DMS 273 treated with DMSO at 0.1 percent for 48 hours (cell line): ENCODE measurements around the gene DCHS2.

Source experiments
- DNase-seq: peaks from one replicate; lab custom pipeline; 2025; lab: John Stamatoyannopoulos, UW

The DCHS2 gene

GRCh38 chr4:154319736-154320135 is 171.9 kb downstream of the DCHS2 start:
- DNase-seq: no peak

DNA sequence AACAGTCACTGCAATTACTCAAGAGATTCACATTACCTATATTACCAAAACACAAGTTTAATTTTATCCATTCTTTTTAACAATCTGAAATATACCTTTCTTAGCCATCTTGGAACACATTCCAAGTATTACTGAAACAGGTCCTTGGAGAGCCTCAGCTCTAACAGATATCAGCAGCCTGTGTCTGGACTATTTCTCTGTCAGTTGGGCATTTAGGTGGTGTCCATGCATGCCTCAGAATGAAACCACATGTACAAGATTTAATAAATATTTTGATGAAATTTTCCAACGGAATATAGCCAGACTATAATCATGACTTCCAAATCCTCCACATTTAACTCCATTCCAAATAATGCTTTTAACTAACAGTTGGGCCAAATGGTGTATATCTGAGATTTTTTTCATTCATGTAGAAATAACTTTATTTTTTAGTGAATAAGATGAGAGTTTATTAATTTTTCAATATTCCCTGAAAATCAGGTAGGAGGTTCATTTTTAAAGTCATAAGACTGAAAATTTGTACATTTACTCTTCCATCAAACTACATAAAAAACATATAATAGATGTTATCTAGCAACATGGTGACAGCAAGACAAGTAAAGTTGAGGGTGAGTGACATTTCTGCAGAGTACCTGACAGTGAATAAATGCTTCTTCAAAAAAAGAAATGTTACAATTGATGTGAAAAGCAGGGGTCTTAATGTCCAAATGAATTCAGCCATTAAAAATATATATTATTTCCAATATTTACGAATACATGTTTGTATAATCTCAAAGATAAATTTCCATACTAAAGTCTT is 174.2 kb downstream of the DCHS2 start:
- no peak for DNase-seq

DNA sequence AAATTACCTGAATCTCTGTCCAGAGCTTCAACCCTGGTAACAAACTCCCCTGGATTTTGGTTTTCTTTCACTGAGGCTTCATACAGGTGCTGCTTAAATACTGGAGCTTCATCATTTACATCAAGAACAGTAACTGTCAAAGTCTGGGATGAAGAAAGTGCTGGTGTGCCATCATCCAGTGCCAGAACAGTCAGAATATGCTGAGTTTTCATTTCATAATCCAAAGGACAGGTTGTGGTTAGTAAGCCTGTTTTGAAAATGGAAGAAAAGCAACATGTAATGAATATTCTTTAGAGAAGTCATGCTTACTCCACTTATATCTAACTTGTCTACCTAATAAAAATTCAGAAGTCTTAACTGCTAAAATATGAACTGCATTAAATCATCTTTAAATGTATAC is 175.9 kb downstream of the DCHS2 start:
- no peak for DNase-seq

GRCh38 chr4:154314248-154314647 is 177.4 kb downstream of the DCHS2 start:
- DNase-seq: no peak

GRCh38 chr4:154313004-154313585 is 178.5 kb downstream of the DCHS2 start:
- DNase-seq: no peak

- no peak for DNase-seq
These were observed 179.4 kb downstream of the DCHS2 start for GRCh38 chr4:154312246-154312645.

DNA sequence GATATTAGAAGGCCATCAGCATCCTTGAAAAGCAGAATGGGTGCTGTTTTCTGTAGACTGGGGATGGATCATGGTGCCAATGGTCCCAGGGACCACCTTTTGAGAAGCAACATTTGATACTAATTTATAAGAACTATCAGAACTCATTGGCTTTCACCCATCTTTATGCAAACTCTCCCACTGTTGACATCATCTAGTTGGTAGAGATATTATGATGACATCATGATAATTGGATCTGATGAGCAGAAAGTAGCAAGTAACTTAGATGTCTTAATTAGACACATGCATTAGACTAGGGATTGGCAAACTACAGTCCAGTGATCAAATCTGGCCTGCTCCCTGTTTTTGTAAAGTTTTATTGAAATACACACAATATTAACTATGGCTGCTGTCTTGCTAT is 181.0 kb downstream of the DCHS2 start:
- no peak for DNase-seq

DNA sequence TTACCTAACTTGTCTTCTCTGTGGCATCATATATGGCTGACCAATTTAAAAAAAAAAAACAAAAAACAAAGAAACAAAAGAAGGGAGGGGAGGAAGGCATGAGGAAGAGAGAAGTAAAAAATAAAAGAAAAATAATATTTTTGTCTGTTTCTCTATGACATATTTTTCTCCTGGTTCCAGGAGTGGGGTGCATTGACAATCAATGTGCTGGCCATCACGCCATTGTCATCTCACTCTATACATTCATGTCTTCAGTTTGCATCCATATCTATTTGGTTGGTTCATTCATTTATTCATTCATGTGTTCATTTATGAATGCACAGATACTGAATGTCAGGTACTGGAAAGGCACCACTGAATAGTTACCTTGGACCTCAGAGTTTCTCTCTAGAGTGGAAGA is 183.4 kb downstream of the DCHS2 start:
- DNase-seq: no peak

- DNase-seq: no peak
These were observed 184.1 kb downstream of the DCHS2 start for GRCh38 chr4:154307451-154307850.

- no peak for DNase-seq
These were observed 186.0 kb downstream of the DCHS2 start for GRCh38 chr4:154305616-154306015.

DNA sequence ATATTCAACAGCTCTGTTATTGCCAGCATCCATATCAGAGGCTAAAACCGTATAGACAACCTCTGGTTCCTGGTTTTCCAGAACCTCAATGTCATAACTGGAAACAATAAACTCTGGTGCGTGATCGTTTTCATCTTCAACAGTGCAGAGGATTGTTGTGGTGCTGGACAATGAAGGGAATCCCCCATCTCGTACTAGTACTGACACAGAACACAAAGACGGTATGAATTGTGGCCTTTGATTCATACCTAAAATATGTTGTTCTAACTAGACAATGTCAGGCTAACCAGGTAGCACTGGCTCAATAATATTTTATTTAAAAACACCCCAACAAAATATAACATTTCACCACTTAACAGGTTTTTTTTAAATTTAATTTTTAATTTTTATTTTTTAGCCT is 186.9 kb downstream of the DCHS2 start:
- DNase-seq: no peak

GRCh38 chr4:154294652-154295350 is 196.8 kb downstream of the DCHS2 start:
- no peak for DNase-seq

GRCh38 chr4:154293427-154293826 is 198.2 kb downstream of the DCHS2 start:
- no peak for DNase-seq

DNA sequence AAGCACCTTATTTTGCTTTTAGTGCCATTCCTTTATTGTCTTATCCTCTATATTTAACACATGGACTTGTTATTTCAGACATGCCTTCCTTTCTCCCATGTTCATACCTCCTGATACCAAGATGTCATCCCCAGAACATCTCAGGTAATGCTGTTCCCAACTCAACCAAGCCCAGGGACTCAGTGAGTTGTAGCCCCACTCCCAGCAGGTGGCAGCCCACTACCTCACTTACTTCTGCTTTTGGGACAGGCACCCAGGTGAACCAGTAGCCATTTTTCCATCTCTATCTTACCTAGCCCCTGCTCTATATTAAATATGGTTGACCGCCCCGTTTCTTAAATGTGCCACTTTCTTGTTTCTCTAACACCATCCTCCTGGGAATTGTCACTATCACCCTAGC is 199.0 kb downstream of the DCHS2 start:
- no peak for DNase-seq

DNA sequence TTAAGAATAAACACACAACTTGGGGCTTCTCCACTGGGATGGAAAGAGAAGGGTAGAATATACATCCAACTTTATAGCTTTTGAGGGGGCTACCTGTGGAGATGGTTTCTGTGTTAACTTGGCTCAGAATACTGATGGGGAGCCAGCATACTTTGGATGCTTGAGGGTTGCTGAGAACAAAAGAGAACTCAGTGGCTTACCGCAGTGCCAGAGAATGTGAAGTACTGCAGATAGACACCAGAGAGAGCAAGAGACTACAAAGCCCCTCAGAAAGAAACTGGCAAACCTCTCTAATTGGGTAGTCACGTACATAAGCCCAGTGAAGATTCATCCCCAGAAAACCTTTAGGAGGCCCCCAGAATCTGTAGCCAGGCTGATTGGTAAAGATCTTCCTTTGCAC is 214.4 kb downstream of the DCHS2 start:
- no peak for DNase-seq

DNA sequence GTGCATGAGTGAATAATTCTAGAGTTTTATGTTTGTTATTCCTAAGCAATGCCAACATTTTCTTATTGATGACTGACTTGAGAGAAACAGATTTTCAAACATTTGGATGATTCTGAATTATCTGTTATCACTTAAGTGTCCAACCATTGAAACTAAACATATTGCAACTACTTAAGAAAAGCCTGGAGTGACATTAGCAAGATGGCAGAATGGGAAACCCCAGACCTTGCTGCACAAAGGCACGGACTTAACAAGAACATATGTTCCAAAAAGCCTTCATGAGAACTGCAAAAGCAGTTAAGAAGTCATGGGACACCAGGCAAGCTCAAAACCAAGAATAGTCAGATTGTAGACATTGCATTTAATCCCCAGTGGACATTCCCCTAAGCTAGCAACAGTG is 215.1 kb downstream of the DCHS2 start:
- DNase-seq: no peak

GRCh38 chr4:154254999-154255398 is 236.6 kb downstream of the DCHS2 start:
- no peak for DNase-seq

DNA sequence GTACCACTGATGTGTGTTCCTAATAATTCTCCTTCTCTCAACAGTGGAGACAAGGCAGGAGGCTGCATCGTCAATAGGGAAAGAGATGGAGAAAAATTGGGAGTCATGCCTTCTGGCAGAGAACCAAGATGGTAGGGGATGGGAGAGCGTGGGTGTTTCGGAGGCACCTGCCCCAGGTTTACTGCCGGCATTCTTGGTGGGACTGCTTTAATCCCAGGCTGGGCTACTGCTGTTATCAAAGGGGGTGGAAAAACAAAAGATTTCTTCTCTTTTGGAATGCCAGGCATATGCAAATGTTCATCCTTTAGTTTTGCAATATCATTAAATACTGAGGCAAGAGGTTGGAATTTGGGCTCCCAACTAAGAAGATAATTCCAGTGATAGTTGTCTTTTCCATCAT is 257.0 kb downstream of the DCHS2 start:
- no peak for DNase-seq

DNA sequence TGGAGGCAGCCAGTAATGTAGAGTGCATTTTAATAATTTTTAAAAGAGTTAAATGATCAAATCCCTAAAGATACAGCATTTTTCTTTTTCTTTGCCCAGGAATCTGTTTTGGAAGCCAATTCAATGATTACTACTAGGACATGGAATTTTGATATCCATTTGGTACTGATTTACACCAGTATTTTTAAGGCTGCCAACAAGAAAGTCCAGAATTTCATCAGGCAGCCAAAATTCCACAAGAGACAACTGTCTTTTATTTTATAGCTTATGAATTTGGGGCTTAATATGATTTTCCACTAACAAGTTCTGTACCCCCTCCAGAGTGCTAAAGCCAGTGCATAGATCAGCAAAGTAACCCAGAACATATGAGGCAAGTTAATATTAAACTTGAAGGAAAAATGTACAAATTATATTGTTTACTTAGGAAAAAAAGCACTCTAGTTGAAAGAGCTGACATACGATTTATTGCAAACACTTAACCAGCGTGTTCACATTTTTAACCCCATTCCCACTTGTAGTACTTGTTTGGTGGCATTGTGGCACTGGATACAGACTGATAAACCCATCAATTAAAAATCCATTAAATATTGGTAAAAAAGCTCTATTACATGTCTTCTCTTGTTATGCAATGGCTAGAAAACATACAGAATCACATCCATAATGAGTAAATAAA is 259.7 kb downstream of the DCHS2 start:
- DNase-seq: no peak

DNA sequence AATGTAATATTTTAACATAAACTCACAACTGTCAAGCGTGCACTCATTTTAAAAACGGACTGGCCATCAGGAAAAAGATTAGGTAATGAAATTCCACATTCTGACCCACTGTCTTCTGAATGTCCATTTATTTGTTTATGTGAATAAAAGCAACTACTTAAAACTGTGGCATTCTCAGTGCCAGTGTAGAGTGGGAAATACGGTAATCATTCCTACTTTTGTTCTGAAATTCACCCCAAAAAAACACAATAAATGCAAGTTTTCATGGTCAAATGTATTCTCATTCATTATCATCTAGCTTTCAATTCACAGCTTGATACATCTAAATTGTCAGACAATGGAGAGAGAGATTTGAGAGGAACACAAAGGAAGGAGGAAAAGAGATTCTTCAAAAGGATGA is 260.9 kb downstream of the DCHS2 start:
- DNase-seq: no peak

DNA sequence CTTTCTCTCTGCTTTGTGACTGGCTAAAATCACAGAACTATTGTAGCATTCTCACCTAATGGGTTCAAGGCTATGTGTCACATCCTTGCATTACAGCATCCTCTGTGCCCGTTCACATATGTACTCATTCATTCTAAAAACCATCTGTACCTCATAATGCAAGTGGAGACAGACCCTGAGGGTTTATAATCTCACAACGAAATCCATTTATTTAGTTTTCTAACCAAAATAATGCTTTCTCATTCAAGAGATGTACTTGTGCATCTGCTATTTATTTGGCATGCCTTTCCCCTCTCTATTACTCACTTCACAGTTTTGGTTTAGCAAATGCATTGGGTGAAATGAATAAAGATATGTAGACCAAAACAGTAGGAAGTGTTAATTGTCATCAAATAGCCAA is 261.5 kb downstream of the DCHS2 start:
- DNase-seq: no peak

GRCh38 chr4:154222875-154223274 is 268.7 kb downstream of the DCHS2 start:
- DNase-seq: no peak

DNA sequence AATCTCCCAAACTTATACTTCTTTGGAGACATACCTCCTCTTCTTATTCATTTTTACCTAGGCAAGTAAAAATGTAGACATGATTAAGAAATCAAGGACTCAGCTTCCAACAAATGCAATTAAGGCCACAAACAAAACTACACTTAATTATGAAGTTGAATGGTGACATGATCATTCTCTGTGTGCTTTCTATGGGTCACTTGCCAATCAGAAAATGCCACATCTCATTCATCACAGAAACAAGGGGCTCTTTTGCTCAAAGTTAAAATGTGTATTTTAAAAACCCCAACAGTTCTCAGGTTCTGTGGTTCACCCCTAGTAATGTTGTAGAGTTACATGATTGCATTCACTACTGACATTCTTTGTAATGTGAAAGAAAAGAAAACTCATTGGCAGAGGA is 273.5 kb downstream of the DCHS2 start:
- no peak for DNase-seq
